Kidney (tissue), 14 donors: ENCODE data around the gene NKX2-4. TPM values are rescaled to one million over a fixed set of nuclear protein-coding genes. Genes with fewer than 3 reads are reported as not detected.

ENCODE experiments used
- DNase-seq, 5 donors: peaks; one replicate each; pipeline ENCODE4 v3.0.0-alpha.2; 2013 to 2020
- FAIRE-seq: peaks from 2 replicates; lab custom pipeline; 2012; peaks lifted over from hg19 to GRCh38; lab: Jason Lieb, UNC
- H3K27ac ChIP-seq, 2 donors: one replicate each; pipeline ENCODE4 v1.7.0; 2013; ENCODE audit warnings: low read depth in 2 of 2, low read length in 2 of 2, inconsistent platforms in 1 of 2
- H3K27me3 ChIP-seq: one replicate; pipeline ENCODE4 v1.7.1; 2013; ENCODE audit warnings: low read length, inconsistent platforms; ENCODE audit not compliant: control insufficient read depth, insufficient read depth
- H3K36me3 ChIP-seq, 3 donors: one replicate each; pipeline versions ENCODE4 v1.7.0 to v1.7.1; 2013; ENCODE audit warnings: low read length in 3 of 3, control low read depth in 1 of 3, inconsistent platforms in 1 of 3; ENCODE audit not compliant: insufficient read depth in 3 of 3, control insufficient read depth in 2 of 3
- H3K4me1 ChIP-seq, 3 donors: one replicate each; pipeline versions ENCODE4 v1.7.0 to v1.7.1; 2013; ENCODE audit warnings: low read length in 3 of 3, inconsistent platforms in 1 of 3, low read depth in 1 of 3; ENCODE audit not compliant: control insufficient read depth in 2 of 3, insufficient read depth in 2 of 3
- H3K4me3 ChIP-seq, 3 donors: one replicate each; pipeline versions ENCODE4 v1.7.0 to v1.8.1; 2013; ENCODE audit warnings: low read length in 3 of 3, control low read depth in 1 of 3, inconsistent platforms in 1 of 3
- H3K9ac ChIP-seq, 3 donors: one replicate each; pipeline versions ENCODE4 v1.7.0 to v1.7.1; 2013; ENCODE audit warnings: low read length in 3 of 3, control low read depth in 1 of 3, inconsistent platforms in 1 of 3
- H3K9me3 ChIP-seq, 3 donors: one replicate each; pipeline versions ENCODE4 v1.7.0 to v1.7.1; 2013; ENCODE audit warnings: low read length in 3 of 3, control low read depth in 1 of 3, inconsistent platforms in 1 of 3; ENCODE audit not compliant: control insufficient read depth in 2 of 3, insufficient read depth in 1 of 3
- intact Hi-C: fragments of 100-400 bp; cut with DNase I; formaldehyde crosslinking; loops from one replicate; pipeline ENCODE4 v1.11.1; 2022
- polyA plus RNA-seq: library from polyadenylated mRNA; stranded (reverse); fragments of 350-450 nt; fragmentation: Illumina TruSeq; extraction: RNeasy Lipid Tissue Mini Kit (QIAGEN cat#74804); gene quantifications from one replicate; pipeline ENCODE4 v1.2.3, GENCODE V29; 2014; ENCODE audit warnings: low read depth, low replicate concordance; ENCODE audit not compliant: insufficient read depth
- total RNA-seq: library from RNA; stranded (reverse); fragmentation: NEBNext Ultra II Directional; extraction: Animal tissue kit (Norgen Biotek cat#: 25700); gene quantifications from one replicate; pipeline ENCODE4 v1.2.1, GENCODE V29; 2021
- TF ChIP-seq, protein P1 (sequence below): IDR thresholded peaks from 3 replicates; pipeline ENCODE4 v1.5.1; 2012; ENCODE audit warnings: mild to moderate bottlenecking, moderate library complexity, borderline replicate concordance; ENCODE audit not compliant: insufficient read depth; ENCODE audit errors: extremely low read depth
- donor health status: control.
- donor health status: control.
- donor health status: control.
- donor health status: control.
- donor health status: control.
- donor health status: DM: yes; HTN: yes; CAD: no.
- donor health status: Normal renal cell carcinoma (clear cell type).

Gene NKX2-4
- total and polyA plus RNA-seq, 2 donors from 2014 or later, result not detected

DNA sequence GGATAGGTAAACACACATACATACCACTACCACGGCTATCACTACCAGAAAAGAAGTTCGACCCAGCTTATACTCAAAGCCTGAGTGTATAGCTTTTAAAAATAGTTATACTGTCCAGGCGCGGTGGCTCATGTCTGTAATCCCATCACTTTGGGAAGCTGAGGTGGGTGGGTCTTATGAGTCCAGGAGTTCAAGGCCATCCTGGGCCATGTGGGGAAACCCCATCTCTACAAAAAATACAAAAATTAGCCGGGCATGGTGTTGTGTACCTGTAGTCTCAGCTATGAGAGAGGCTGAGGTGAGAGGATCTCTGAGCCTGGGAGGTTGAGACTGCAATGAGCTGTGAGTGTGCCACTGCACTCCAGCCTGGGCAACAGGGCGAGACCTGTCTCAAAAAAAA, 32.9 kb downstream of the NKX2-4 start:
- DNase-seq (no peak), FAIRE-seq (no peak)
- Histone ChIP-seq H3K27ac (no peak overlapping the region), H3K36me3 (peaks cover 0 to 20% (median 7%) of the 10 kb centered on the region in 3 donors), H3K27me3 (no peaks in the 10 kb centered on the region), H3K4me3 (no peak overlapping the region), H3K9ac (no peak overlapping the region), H3K4me1 (no peaks in the 10 kb centered on the region), H3K9me3 (no peaks in the 10 kb centered on the region)
- intact Hi-C loops, result no loop called here
- TF ChIP-seq, protein P1, sequence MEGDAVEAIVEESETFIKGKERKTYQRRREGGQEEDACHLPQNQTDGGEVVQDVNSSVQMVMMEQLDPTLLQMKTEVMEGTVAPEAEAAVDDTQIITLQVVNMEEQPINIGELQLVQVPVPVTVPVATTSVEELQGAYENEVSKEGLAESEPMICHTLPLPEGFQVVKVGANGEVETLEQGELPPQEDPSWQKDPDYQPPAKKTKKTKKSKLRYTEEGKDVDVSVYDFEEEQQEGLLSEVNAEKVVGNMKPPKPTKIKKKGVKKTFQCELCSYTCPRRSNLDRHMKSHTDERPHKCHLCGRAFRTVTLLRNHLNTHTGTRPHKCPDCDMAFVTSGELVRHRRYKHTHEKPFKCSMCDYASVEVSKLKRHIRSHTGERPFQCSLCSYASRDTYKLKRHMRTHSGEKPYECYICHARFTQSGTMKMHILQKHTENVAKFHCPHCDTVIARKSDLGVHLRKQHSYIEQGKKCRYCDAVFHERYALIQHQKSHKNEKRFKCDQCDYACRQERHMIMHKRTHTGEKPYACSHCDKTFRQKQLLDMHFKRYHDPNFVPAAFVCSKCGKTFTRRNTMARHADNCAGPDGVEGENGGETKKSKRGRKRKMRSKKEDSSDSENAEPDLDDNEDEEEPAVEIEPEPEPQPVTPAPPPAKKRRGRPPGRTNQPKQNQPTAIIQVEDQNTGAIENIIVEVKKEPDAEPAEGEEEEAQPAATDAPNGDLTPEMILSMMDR, result no peak

DNA sequence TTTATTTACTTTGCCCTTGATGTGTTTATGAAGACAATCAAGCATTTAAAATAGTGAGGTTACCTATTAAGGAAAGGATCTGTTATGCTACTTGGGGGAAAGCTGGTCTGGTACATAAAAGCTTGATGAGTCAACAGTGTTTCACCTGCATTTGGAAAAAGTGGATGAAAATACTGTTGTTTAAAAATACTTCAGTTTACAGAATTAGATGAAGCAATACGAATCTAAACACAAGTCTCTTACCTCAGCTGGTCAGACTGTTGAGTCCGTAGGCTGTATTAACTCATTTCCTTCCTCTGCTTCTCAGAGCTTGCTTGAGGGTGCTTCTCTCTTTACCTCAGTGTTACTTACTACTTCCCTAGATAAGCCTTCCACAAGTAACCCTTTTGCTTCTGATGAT, 36.1 kb downstream of the NKX2-4 start:
- no peak overlapping the region for H3K4me3 ChIP-seq
- intact Hi-C loops, result no loop called here
- no peaks in the 10 kb centered on the region for H3K9me3 ChIP-seq
- TF ChIP-seq, protein P1, result no peak
- no peaks in the 10 kb centered on the region for H3K4me1 ChIP-seq
- peaks cover 4 to 20% (median 15%) of the 10 kb centered on the region in 3 donors for H3K36me3 ChIP-seq
- no peak overlapping the region for H3K9ac ChIP-seq
- no peaks in the 10 kb centered on the region for H3K27me3 ChIP-seq
- DNase-seq (no peak), FAIRE-seq (no peak)
- no peak overlapping the region for H3K27ac ChIP-seq

DNA sequence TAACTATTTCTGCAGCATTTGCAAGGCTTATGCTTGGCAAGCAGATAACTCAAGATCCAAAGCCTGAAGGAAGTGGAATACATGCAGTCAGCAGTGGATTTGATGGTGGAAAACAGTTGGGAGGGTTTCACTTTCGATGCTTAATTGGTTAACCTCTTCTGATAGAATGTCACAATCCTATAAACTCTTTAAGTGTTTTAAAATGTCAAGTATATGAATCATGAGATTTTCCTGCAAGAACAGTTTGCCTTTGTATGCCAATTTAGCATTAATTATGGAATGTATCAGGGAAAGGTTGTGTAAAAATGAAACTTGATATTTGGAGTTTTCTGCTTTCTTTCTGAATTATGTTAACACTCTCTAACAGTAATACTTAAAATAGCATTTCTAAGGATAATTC, 36.6 kb downstream of the NKX2-4 start:
- H3K36me3 ChIP-seq, result peaks cover 5 to 20% (median 16%) of the 10 kb centered on the region in 3 donors

More for the DNA sequence above, 36.6 kb downstream of the NKX2-4 start:
- no peak overlapping the region for H3K9ac ChIP-seq
- H3K4me3 ChIP-seq, result no peak overlapping the region
- H3K9me3 ChIP-seq, result no peaks in the 10 kb centered on the region
- H3K27ac ChIP-seq, result no peak overlapping the region
- no peak for DNase-seq
- no peaks in the 10 kb centered on the region for H3K4me1 ChIP-seq
- H3K27me3 ChIP-seq, result no peaks in the 10 kb centered on the region
- intact Hi-C loops, result no loop called here
- TF ChIP-seq, protein P1, result no peak
- no peak for FAIRE-seq
